Neural progenitor cell (in vitro differentiated cells): ENCODE results near the gene SLC43A3.

Experiments used
- EZH2 ChIP-seq: fragments of 200-600 bp; sonication (generic); IDR thresholded peaks from 2 replicates; pipeline ENCODE4 v1.6.1; 2017; ENCODE audit warnings: antibody characterized with exemption, mild to moderate bottlenecking, moderate library complexity
- EZH2phosphoT487 ChIP-seq: fragments of 200-600 bp; sonication (generic); IDR thresholded peaks from 2 replicates; pipeline ENCODE4 v1.6.1; 2017; ENCODE audit warnings: antibody characterized with exemption
- TF ChIP-seq, protein P1 (sequence below): fragments of 200-600 bp; sonication (generic); IDR thresholded peaks from 2 replicates; pipeline ENCODE4 v1.5.1; 2017; ENCODE audit warnings: antibody characterized with exemption, mild to moderate bottlenecking

DNA sequence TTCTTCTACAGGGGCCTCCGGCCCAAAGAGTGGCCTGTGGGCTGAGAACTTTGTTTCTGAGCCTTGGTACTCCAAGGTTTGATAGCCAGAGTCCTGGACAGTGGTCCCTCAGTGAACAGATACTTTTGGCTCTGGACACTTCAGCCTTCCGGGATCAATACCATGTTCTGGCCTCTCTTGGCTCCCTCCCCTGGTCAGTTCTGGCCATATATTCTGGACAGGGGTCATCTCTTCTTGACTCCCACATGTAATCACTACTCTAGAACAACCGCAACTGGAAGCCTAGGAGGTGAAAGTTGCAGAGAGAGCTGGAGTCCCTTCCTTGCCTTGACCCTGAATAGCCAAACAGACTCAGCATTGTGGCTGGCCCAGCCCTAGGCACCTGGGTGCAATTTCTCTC is 35.7 kb upstream of the SLC43A3 start:
- TF ChIP-seq, protein P1, sequence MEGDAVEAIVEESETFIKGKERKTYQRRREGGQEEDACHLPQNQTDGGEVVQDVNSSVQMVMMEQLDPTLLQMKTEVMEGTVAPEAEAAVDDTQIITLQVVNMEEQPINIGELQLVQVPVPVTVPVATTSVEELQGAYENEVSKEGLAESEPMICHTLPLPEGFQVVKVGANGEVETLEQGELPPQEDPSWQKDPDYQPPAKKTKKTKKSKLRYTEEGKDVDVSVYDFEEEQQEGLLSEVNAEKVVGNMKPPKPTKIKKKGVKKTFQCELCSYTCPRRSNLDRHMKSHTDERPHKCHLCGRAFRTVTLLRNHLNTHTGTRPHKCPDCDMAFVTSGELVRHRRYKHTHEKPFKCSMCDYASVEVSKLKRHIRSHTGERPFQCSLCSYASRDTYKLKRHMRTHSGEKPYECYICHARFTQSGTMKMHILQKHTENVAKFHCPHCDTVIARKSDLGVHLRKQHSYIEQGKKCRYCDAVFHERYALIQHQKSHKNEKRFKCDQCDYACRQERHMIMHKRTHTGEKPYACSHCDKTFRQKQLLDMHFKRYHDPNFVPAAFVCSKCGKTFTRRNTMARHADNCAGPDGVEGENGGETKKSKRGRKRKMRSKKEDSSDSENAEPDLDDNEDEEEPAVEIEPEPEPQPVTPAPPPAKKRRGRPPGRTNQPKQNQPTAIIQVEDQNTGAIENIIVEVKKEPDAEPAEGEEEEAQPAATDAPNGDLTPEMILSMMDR = no peak
- TF ChIP-seq EZH2 (no peak), EZH2phosphoT487 (no peak)
